SHP77 (cell line): ENCODE results near the gene ODF2.
"Not testable (repeated sequence)": the region's sequence is repeated elsewhere in the genome, so short reads cannot be mapped to it uniquely, and the experiment has no call there.

Experiments used
- DNase-seq, 2 experiments: peaks; one replicate each; lab custom pipeline; 2025; lab: John Stamatoyannopoulos, UW

The ODF2 gene

GRCh38 chr9:128484686-128485413 is 29.0 kb downstream of the ODF2 start:
- no peak for DNase-seq

- DNase-seq = no peak
Observed at GRCh38 chr9:128485414-128485855, 29.6 kb downstream of the ODF2 start.

- DNase-seq = no peak
Observed at GRCh38 chr9:128486201-128486600, 30.4 kb downstream of the ODF2 start.

GRCh38 chr9:128493424-128493823 is 37.6 kb downstream of the ODF2 start:
- DNase-seq = no peak

- peak; percentile 5 to 37 for DNase-seq
Observed at GRCh38 chr9:128494108-128494745, 38.4 kb downstream of the ODF2 start.

- DNase-seq = no peak
Observed at GRCh38 chr9:128494746-128495129, 38.9 kb downstream of the ODF2 start.

GRCh38 chr9:128495296-128495695 is 39.5 kb downstream of the ODF2 start:
- DNase-seq = no peak

- no peak for DNase-seq
Observed at GRCh38 chr9:128495804-128496417, 40.1 kb downstream of the ODF2 start.

GRCh38 chr9:128497824-128498610 is 42.2 kb downstream of the ODF2 start:
- no peak for DNase-seq

GRCh38 chr9:128498911-128499310 is 43.1 kb downstream of the ODF2 start:
- DNase-seq = no peak

- no peak for DNase-seq
Observed at GRCh38 chr9:128499920-128500319, 44.1 kb downstream of the ODF2 start.

- not testable (repeated sequence) for DNase-seq
Observed at GRCh38 chr9:128503415-128503825, 47.6 kb downstream of the ODF2 start.

GRCh38 chr9:128503870-128504269 is 48.1 kb downstream of the ODF2 start:
- peak in 1 of 2 experiments; percentile 19 for DNase-seq

- peak; percentile 83 to 89 for DNase-seq
Observed at GRCh38 chr9:128504485-128505413, 48.9 kb downstream of the ODF2 start, which contains the start of gene GLE1. Gene GLE1 (plus strand): TSS chr9:128504719. CDS start chr9:128504806, 87 bp downstream.

GRCh38 chr9:128505414-128505765 is 49.6 kb downstream of the ODF2 start:
- no peak for DNase-seq

- not testable (repeated sequence) for DNase-seq
Observed at GRCh38 chr9:128505906-128506305, 50.1 kb downstream of the ODF2 start.

GRCh38 chr9:128512820-128513219 is 57.0 kb downstream of the ODF2 start:
- no peak for DNase-seq

GRCh38 chr9:128521956-128522355 is 66.2 kb downstream of the ODF2 start:
- no peak for DNase-seq

GRCh38 chr9:128523199-128523925 is 67.6 kb downstream of the ODF2 start:
- DNase-seq = peak; percentile 25 to 75

GRCh38 chr9:128526720-128527119 is 70.9 kb downstream of the ODF2 start:
- no peak for DNase-seq
